T-helper 2 cell (primary cell): ENCODE results near the gene FLRT2.

Experiments
- DNase-seq, 5 experiments: peaks; one replicate each; pipeline versions ENCODE4 v3.0.0 to v3.0.0-alpha.2; 2012 to 2022

Gene FLRT2

GRCh38 chr14:85686908-85687307 is 157.0 kb downstream of the FLRT2 start:
- no peak for DNase-seq

DNA sequence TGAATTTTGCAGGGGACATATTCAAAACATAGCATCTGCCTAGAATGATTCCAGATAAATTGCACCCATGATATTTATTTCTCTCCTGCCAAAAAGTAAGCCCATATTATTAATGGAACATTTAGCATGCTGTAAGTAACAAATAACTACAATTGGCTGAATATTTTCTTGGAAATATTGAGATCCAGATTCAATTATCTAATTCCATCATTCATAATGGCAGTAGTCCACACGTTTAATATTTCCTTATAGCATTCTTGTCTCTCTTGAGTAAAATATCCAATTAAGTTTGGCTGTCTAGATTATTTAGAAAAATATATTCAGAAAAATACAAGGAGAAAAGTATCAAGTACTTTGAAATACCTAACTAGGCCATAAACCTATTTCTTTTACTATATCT is 157.5 kb downstream of the FLRT2 start:
- DNase-seq: no peak

- no peak for DNase-seq
These were observed 158.1 kb downstream of the FLRT2 start for GRCh38 chr14:85688006-85688405.

- DNase-seq: no peak
These were observed 165.4 kb downstream of the FLRT2 start for GRCh38 chr14:85695300-85695699.

DNA sequence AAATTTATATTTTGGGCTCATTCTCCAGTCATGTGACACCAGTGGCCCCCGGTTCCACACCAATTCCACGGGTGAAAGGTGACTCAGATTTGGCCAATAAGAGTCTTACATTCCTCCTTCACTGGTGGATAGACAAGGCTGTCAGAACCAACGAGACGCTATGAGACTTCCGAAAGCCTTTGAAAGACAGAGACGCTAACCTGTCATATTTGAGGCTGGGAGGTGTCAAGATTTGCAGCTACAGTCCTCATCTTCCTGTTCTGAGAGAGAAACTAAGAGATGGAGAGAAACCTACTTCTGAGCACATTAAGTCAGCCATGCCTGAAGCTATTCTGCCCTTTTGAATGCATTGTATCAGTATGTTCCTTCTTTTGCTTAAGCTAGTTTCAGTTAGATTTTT is 171.2 kb downstream of the FLRT2 start:
- no peak for DNase-seq

- no peak for DNase-seq
These were observed 171.8 kb downstream of the FLRT2 start for GRCh38 chr14:85701763-85702162.

- no peak for DNase-seq
These were observed 172.2 kb downstream of the FLRT2 start for GRCh38 chr14:85702191-85702590.

- DNase-seq: no peak
These were observed 173.1 kb downstream of the FLRT2 start for GRCh38 chr14:85702997-85703396.
